Panc1 (cell line): Measurements from ENCODE around the gene WRAP53. TPM values are rescaled to one million over a fixed set of nuclear protein-coding genes. Genes with fewer than 3 reads are reported as not detected.
A peak's percentile ranks its signal among the peaks of the same experiment; 100 is the strongest.

ENCODE experiments used
- ATAC-seq: fragments of 200-7000 bp; cut with Tn5 transposase; 2 replicates; pipeline ENCODE4 v1.9.1; 2020; ENCODE audit warnings: mild to moderate bottlenecking, moderate library complexity
- BruUV-seq: library from RNA; stranded (reverse); fragments of 400-500 nt; replicated peaks from 2 replicates; lab custom pipeline; 2021; lab: Mats Ljungman, UMichigan
- CTCF ChIA-PET: fragments of 300-600 bp; sonication (Branson Sonifier 250); formaldehyde crosslinking; loops from one replicate; lab custom pipeline; 2022; ENCODE audit warnings: antibody characterized with exemption; lab: Charles Lee
- POLR2A ChIA-PET: fragments of 300-600 bp; sonication (Branson Sonifier 250); formaldehyde crosslinking; loops from one replicate; lab custom pipeline; 2022; ENCODE audit warnings: antibody characterized with exemption; lab: Charles Lee
- DNase-seq: peaks from one replicate; pipeline ENCODE4 v3.0.0-alpha.2; 2010; ENCODE audit warnings: low read depth, low spot score
- H3K27ac ChIP-seq: 2 replicates; pipeline ENCODE4 v1.5.1; 2011; ENCODE audit warnings: mild to moderate bottlenecking, low read length, inconsistent platforms
- H3K27me3 ChIP-seq: fragments of 200-500 bp; sonication (Bioruptor generic); 2 replicates; pipeline ENCODE4 v1.6.0; 2014; ENCODE audit warnings: low read length, inconsistent platforms; ENCODE audit not compliant: control insufficient read depth, insufficient read depth
- H3K36me3 ChIP-seq: fragments of 200-500 bp; sonication (Bioruptor generic); 2 replicates; pipeline ENCODE4 v1.5.1; 2014; ENCODE audit warnings: inconsistent platforms, mild to moderate bottlenecking, low read length, moderate library complexity; ENCODE audit not compliant: control insufficient read depth, insufficient read depth
- H3K4me1 ChIP-seq: 2 replicates; pipeline ENCODE4 v1.5.1; 2011; ENCODE audit warnings: inconsistent platforms, mild to moderate bottlenecking, low read length, moderate library complexity; ENCODE audit not compliant: control insufficient read depth, insufficient read depth
- H3K4me3 ChIP-seq, 2 experiments: 2 replicates each; pipeline ENCODE4 v1.5.1; 2011 to 2012; ENCODE audit warnings: low read depth in 2 of 2, low read length in 2 of 2, mild to moderate bottlenecking in 2 of 2, inconsistent platforms in 1 of 2, moderate library complexity in 1 of 2
- H3K9me3 ChIP-seq: fragments of 200-500 bp; sonication (Bioruptor generic); 2 replicates; pipeline ENCODE4 v1.5.1; 2014; ENCODE audit warnings: low read depth, mild to moderate bottlenecking, inconsistent platforms, low read length, moderate library complexity; ENCODE audit not compliant: control insufficient read depth, insufficient read depth
- POLR2AphosphoS5 ChIP-seq: IDR thresholded peaks from 2 replicates; pipeline ENCODE4 v1.6.1; 2012; ENCODE audit warnings: mild to moderate bottlenecking, low read depth, low read length, moderate library complexity
- REST ChIP-seq, 2 experiments: IDR thresholded peaks; 2 replicates each; pipeline ENCODE4 v1.6.1; 2011 to 2012; ENCODE audit warnings: low read depth in 2 of 2, control low read depth in 1 of 2, low read length in 1 of 2, mild to moderate bottlenecking in 1 of 2, moderate library complexity in 1 of 2; ENCODE audit not compliant: insufficient read depth in 1 of 2
- SIN3A ChIP-seq: IDR thresholded peaks from 2 replicates; pipeline ENCODE4 v1.6.1; 2012; ENCODE audit warnings: low read depth, mild to moderate bottlenecking, low read length, moderate library complexity, borderline replicate concordance; ENCODE audit not compliant: insufficient read depth
- TCF7L2 ChIP-seq: IDR thresholded peaks from 2 replicates; pipeline ENCODE4 v1.6.1; 2011; ENCODE audit warnings: mild to moderate bottlenecking, low read depth, low read length, inconsistent platforms
- in situ Hi-C: cut with HindIII; loops from 2 replicates; pipeline ENCODE4 v1.10.0; 2016; ENCODE audit warnings: low sequenced_read_pairs, low pct_unique_long_range_greater_than_20kb
- intact Hi-C: fragments of 100-400 bp; cut with micrococcal nuclease; formaldehyde crosslinking; loops from one replicate; pipeline ENCODE4 v1.10.0; 2022; ENCODE audit not compliant: unreplicated experiment
- total RNA-seq: library from RNA; stranded (reverse); gene quantifications from one replicate; pipeline ENCODE4 v1.2.1, GENCODE V29; 2021; ENCODE audit not compliant: unreplicated experiment
- TF ChIP-seq, protein P1 (sequence below): fragments of 450-650 bp; IDR thresholded peaks from 2 replicates; pipeline ENCODE4 v1.5.1; 2017; ENCODE audit warnings: mild to moderate bottlenecking

Gene WRAP53
- total RNA-seq, 1 experiment from 2014 or later = 27.0 TPM

- Histone ChIP-seq H3K9me3 (no peaks in the 10 kb centered on the region), H3K4me1 (peaks cover 5% of the 10 kb centered on the region), H3K27ac (no peak overlapping the region), H3K27me3 (no peaks in the 10 kb centered on the region), H3K36me3 (no peaks in the 10 kb centered on the region), H3K4me3 (no peak overlapping the region)
- CTCF ChIA-PET = interaction anchor here (0.5 to 0.6 kb wide), 2 partner anchors 337 to 998 kb away, joined by 3 to 5 read pairs; no protein-coding TSS in a partner anchor
- BruUV-seq = no TSS peak
- ATAC-seq (no peak), DNase-seq (no peak)
- in situ Hi-C loops = no loop called here
- intact Hi-C loops = no loop called here
- TF ChIP-seq REST (IDR thresholded peaks at IDR 0.05; ENCODE audit: insufficient read depth in 1 of 2, low read depth in 2 of 2, low read length in 1 of 2) = no peak
- TF ChIP-seq SIN3A = no peak
- TF ChIP-seq, protein P1, sequence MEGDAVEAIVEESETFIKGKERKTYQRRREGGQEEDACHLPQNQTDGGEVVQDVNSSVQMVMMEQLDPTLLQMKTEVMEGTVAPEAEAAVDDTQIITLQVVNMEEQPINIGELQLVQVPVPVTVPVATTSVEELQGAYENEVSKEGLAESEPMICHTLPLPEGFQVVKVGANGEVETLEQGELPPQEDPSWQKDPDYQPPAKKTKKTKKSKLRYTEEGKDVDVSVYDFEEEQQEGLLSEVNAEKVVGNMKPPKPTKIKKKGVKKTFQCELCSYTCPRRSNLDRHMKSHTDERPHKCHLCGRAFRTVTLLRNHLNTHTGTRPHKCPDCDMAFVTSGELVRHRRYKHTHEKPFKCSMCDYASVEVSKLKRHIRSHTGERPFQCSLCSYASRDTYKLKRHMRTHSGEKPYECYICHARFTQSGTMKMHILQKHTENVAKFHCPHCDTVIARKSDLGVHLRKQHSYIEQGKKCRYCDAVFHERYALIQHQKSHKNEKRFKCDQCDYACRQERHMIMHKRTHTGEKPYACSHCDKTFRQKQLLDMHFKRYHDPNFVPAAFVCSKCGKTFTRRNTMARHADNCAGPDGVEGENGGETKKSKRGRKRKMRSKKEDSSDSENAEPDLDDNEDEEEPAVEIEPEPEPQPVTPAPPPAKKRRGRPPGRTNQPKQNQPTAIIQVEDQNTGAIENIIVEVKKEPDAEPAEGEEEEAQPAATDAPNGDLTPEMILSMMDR = no peak
- TF ChIP-seq POLR2AphosphoS5 = no peak
- TF ChIP-seq TCF7L2 = no peak
- POLR2A ChIA-PET = interaction anchor here (0.8 to 1.0 kb wide), 2 partner anchors 21 to 28 kb away, joined by 3 read pairs; partner anchors contain the start of gene TP53
These were observed 26.7 kb downstream of the WRAP53 start for GRCh38 chr17:7714721-7715594.

- in situ Hi-C loops = no loop called here
These were observed 27.9 kb downstream of the WRAP53 start for GRCh38 chr17:7715936-7716886.

More at GRCh38 chr17:7715936-7716886, 27.9 kb downstream of the WRAP53 start:
- BruUV-seq = TSS peak; percentile 71
- CTCF ChIA-PET = interaction anchor here (0.8 to 0.9 kb wide), 2 partner anchors 11 to 65 kb away, joined by 3 to 6 read pairs; partner anchors contain the start of gene EFNB3
- Histone ChIP-seq H3K9me3 (no peaks in the 10 kb centered on the region), H3K36me3 (no peaks in the 10 kb centered on the region), H3K27ac (peak overlapping the region; percentile 64), H3K4me1 (peaks cover 5% of the 10 kb centered on the region), H3K4me3 (peak overlapping the region; percentile 55 to 64), H3K27me3 (no peaks in the 10 kb centered on the region)
- intact Hi-C loops = no loop called here
- TF ChIP-seq POLR2AphosphoS5 (no peak), TCF7L2 (no peak), SIN3A (no peak), REST (IDR thresholded peaks at IDR 0.05; ENCODE audit: insufficient read depth in 1 of 2, low read depth in 2 of 2, low read length in 1 of 2) (no peak)
- TF ChIP-seq, protein P1 = no peak
- no peak for ATAC-seq
- POLR2A ChIA-PET = no interaction called here
- no peak for DNase-seq
